IPS-15b (cell line): ENCODE data around the gene IL6R.
"Not testable (repeated sequence)": the region's sequence is repeated elsewhere in the genome, so short reads cannot be mapped to it uniquely, and the experiment has no call there.

ENCODE experiments used
- H3K27me3 ChIP-seq: one replicate; pipeline ENCODE4 v1.6.1; 2013; ENCODE audit warnings: low read length; ENCODE audit not compliant: control insufficient read depth, insufficient read depth
- H3K36me3 ChIP-seq: one replicate; pipeline ENCODE4 v1.6.1; 2013; ENCODE audit warnings: low read length; ENCODE audit not compliant: control insufficient read depth, insufficient read depth
- H3K4me1 ChIP-seq: one replicate; pipeline ENCODE4 v1.6.1; 2013; ENCODE audit warnings: mild to moderate bottlenecking, low read length; ENCODE audit not compliant: control insufficient read depth, insufficient read depth
- H3K4me3 ChIP-seq: one replicate; pipeline ENCODE4 v1.5.1; 2013; ENCODE audit warnings: low read depth, low read length
- H3K9ac ChIP-seq: one replicate; pipeline ENCODE4 v1.6.1; 2013; ENCODE audit warnings: low read depth, mild to moderate bottlenecking, low read length
- H3K9me3 ChIP-seq: one replicate; pipeline ENCODE4 v1.6.1; 2013; ENCODE audit warnings: mild to moderate bottlenecking, low read length; ENCODE audit not compliant: control insufficient read depth, insufficient read depth

The IL6R gene

GRCh38 chr1:154481053-154481452, 75.9 kb downstream of the IL6R start:
- Histone ChIP-seq H3K4me3 (no peak overlapping the region), H3K4me1 (no peaks in the 10 kb centered on the region), H3K36me3 (no peaks in the 10 kb centered on the region), H3K9ac (no peak overlapping the region), H3K27me3 (no peaks in the 10 kb centered on the region), H3K9me3 (no peaks in the 10 kb centered on the region)

- Histone ChIP-seq H3K27me3 (no peaks in the 10 kb centered on the region), H3K9ac (no peak overlapping the region), H3K4me3 (no peak overlapping the region), H3K4me1 (no peaks in the 10 kb centered on the region), H3K36me3 (no peaks in the 10 kb centered on the region), H3K9me3 (no peaks in the 10 kb centered on the region)
These were observed 79.0 kb downstream of the IL6R start for GRCh38 chr1:154483941-154484803.

- Histone ChIP-seq H3K4me3 (no peak overlapping the region), H3K9me3 (no peaks in the 10 kb centered on the region), H3K27me3 (no peaks in the 10 kb centered on the region), H3K9ac (no peak overlapping the region), H3K4me1 (no peaks in the 10 kb centered on the region), H3K36me3 (no peaks in the 10 kb centered on the region)
These were observed 80.0 kb downstream of the IL6R start for GRCh38 chr1:154485106-154485505.

GRCh38 chr1:154485910-154486496, 80.9 kb downstream of the IL6R start:
- H3K27me3 ChIP-seq: no peaks in the 10 kb centered on the region
- H3K36me3 ChIP-seq: no peaks in the 10 kb centered on the region
- H3K4me1 ChIP-seq: no peaks in the 10 kb centered on the region
- H3K9ac ChIP-seq: no peak overlapping the region
- H3K4me3 ChIP-seq: no peak overlapping the region
- H3K9me3 ChIP-seq: no peaks in the 10 kb centered on the region

GRCh38 chr1:154486756-154487155, 81.6 kb downstream of the IL6R start:
- not testable (repeated sequence) for H3K4me1 ChIP-seq, H3K9ac ChIP-seq, H3K4me3 ChIP-seq, H3K9me3 ChIP-seq, H3K27me3 ChIP-seq, H3K36me3 ChIP-seq

- Histone ChIP-seq H3K27me3 (no peaks in the 10 kb centered on the region), H3K4me3 (no peak overlapping the region), H3K4me1 (no peaks in the 10 kb centered on the region), H3K9me3 (no peaks in the 10 kb centered on the region), H3K9ac (no peak overlapping the region), H3K36me3 (no peaks in the 10 kb centered on the region)
These were observed 83.8 kb downstream of the IL6R start for GRCh38 chr1:154488922-154489321.

- Histone ChIP-seq H3K27me3 (no peaks in the 10 kb centered on the region), H3K36me3 (no peaks in the 10 kb centered on the region), H3K9ac (no peak overlapping the region), H3K4me3 (no peak overlapping the region), H3K9me3 (no peaks in the 10 kb centered on the region), H3K4me1 (no peaks in the 10 kb centered on the region)
These were observed 84.6 kb downstream of the IL6R start for GRCh38 chr1:154489695-154490274.

- Histone ChIP-seq H3K9ac (no peak overlapping the region), H3K4me1 (no peaks in the 10 kb centered on the region)
These were observed 85.2 kb downstream of the IL6R start for GRCh38 chr1:154490317-154490716.

GRCh38 chr1:154492115-154492514, 87.0 kb downstream of the IL6R start:
- no peak overlapping the region for H3K9ac ChIP-seq
- no peak overlapping the region for H3K4me3 ChIP-seq
- H3K4me1 ChIP-seq: no peaks in the 10 kb centered on the region
- H3K9me3 ChIP-seq: no peaks in the 10 kb centered on the region
- no peaks in the 10 kb centered on the region for H3K27me3 ChIP-seq
- H3K36me3 ChIP-seq: no peaks in the 10 kb centered on the region

More at GRCh38 chr1:154490317-154490716, 85.2 kb downstream of the IL6R start:
- Histone ChIP-seq H3K4me3 (no peak overlapping the region), H3K9me3 (no peaks in the 10 kb centered on the region), H3K36me3 (no peaks in the 10 kb centered on the region), H3K27me3 (no peaks in the 10 kb centered on the region)

- Histone ChIP-seq H3K4me3 (no peak overlapping the region), H3K36me3 (no peaks in the 10 kb centered on the region), H3K27me3 (no peaks in the 10 kb centered on the region), H3K4me1 (no peaks in the 10 kb centered on the region), H3K9ac (no peak overlapping the region), H3K9me3 (no peaks in the 10 kb centered on the region)
These were observed 88.1 kb downstream of the IL6R start for GRCh38 chr1:154493276-154493675.

- Histone ChIP-seq H3K4me1 (no peaks in the 10 kb centered on the region), H3K9ac (no peak overlapping the region), H3K4me3 (no peak overlapping the region), H3K9me3 (no peaks in the 10 kb centered on the region), H3K36me3 (no peaks in the 10 kb centered on the region), H3K27me3 (peaks cover 22% of the 10 kb centered on the region)
These were observed 90.5 kb downstream of the IL6R start for GRCh38 chr1:154495496-154496273.
